IMR-90 (cell line): ENCODE results near the gene ZNF853. TPM values are rescaled to one million over a fixed set of nuclear protein-coding genes. Genes with fewer than 3 reads are reported as not detected.

Experiments used
- ATAC-seq: fragments of 200-7000 bp; cut with Tn5 transposase; 2 replicates; pipeline ENCODE4 v1.9.1; 2020; ENCODE audit warnings: low read depth, mild to moderate bottlenecking, moderate library complexity
- BruUV-seq: library from RNA; stranded (reverse); fragments of 400-500 nt; replicated peaks from 2 replicates; lab custom pipeline; 2021; lab: Mats Ljungman, UMichigan
- CTCF ChIA-PET: fragments of 300-600 bp; formaldehyde crosslinking; extraction: SDS; loops from one replicate; lab custom pipeline; 2021; ENCODE audit warnings: antibody characterized with exemption; lab: Yijun Ruan, JAX
- POLR2A ChIA-PET: fragments of 300-600 bp; sonication (Branson Sonifier 250); formaldehyde crosslinking; loops from one replicate; lab custom pipeline; 2022; ENCODE audit warnings: antibody characterized with exemption; ENCODE audit not compliant: unreplicated experiment; lab: Charles Lee
- DNase-seq: peaks from one replicate; pipeline ENCODE4 v3.0.0; 2013
- H2AFZ ChIP-seq: replicated peaks from 2 replicates; pipeline ENCODE3; 2013; ENCODE audit warnings: low read length, mild to moderate bottlenecking; ENCODE audit not compliant: poor library complexity
- H2AK5ac ChIP-seq: 2 replicates; pipeline ENCODE4 v1.6.1; 2013; ENCODE audit warnings: low read depth, low read length, inconsistent platforms
- H2AK9ac ChIP-seq: replicated peaks from 2 replicates; pipeline ENCODE3; 2013; ENCODE audit warnings: mild to moderate bottlenecking, low read depth, low read length, moderate library complexity; ENCODE audit not compliant: poor library complexity
- H2BK120ac ChIP-seq: 2 replicates; pipeline ENCODE4 v1.6.1; 2013; ENCODE audit warnings: low read depth, low read length, inconsistent platforms
- H2BK15ac ChIP-seq: 3 replicates; pipeline ENCODE4 v1.6.1; 2013; ENCODE audit warnings: low read depth, low read length, inconsistent platforms
- H2BK20ac ChIP-seq: 2 replicates; pipeline ENCODE4 v1.6.1; 2013; ENCODE audit warnings: low read depth, mild to moderate bottlenecking, inconsistent platforms, low read length, moderate library complexity
- H2BK5ac ChIP-seq: 2 replicates; pipeline ENCODE4 v1.6.1; 2013; ENCODE audit warnings: mild to moderate bottlenecking, low read depth, low read length, inconsistent platforms; ENCODE audit not compliant: poor library complexity, severe bottlenecking
- H3K14ac ChIP-seq: replicated peaks from 2 replicates; pipeline ENCODE4 v1.6.1; 2013; ENCODE audit warnings: low read depth, low read length, inconsistent platforms
- H3K18ac ChIP-seq: 2 replicates; pipeline ENCODE4 v1.6.1; 2013; ENCODE audit warnings: low read depth, low read length, control low read depth
- H3K23ac ChIP-seq: 2 replicates; pipeline ENCODE4 v1.6.1; 2013; ENCODE audit warnings: low read depth, low read length, inconsistent platforms
- H3K27ac ChIP-seq: 2 replicates; pipeline ENCODE4 v1.5.1; 2013; ENCODE audit warnings: mild to moderate bottlenecking, control low read depth, low read length; ENCODE audit not compliant: insufficient read depth
- H3K27me3 ChIP-seq: 2 replicates; pipeline ENCODE4 v1.6.1; 2013; ENCODE audit warnings: low read length; ENCODE audit not compliant: control insufficient read depth, insufficient read depth
- H3K36me3 ChIP-seq: 2 replicates; pipeline ENCODE4 v1.6.1; 2013; ENCODE audit warnings: low read length, mixed read lengths; ENCODE audit not compliant: control insufficient read depth, insufficient read depth
- H3K4ac ChIP-seq: 2 replicates; pipeline ENCODE4 v1.6.1; 2013; ENCODE audit warnings: low read depth, low read length, inconsistent platforms
- H3K4me1 ChIP-seq: 2 replicates; pipeline ENCODE4 v1.6.1; 2013; ENCODE audit warnings: low read length, mixed read lengths; ENCODE audit not compliant: control insufficient read depth, insufficient read depth
- H3K4me2 ChIP-seq: 2 replicates; pipeline ENCODE4 v1.6.1; 2013; ENCODE audit warnings: low read depth, mild to moderate bottlenecking, control low read depth, low read length, moderate library complexity
- H3K4me3 ChIP-seq: 2 replicates; pipeline ENCODE4 v1.5.1; 2013; ENCODE audit warnings: low read depth, mild to moderate bottlenecking, control low read depth, low read length, moderate library complexity; ENCODE audit not compliant: insufficient read depth
- H3K56ac ChIP-seq: 2 replicates; pipeline ENCODE4 v1.6.1; 2013; ENCODE audit warnings: low read length, inconsistent platforms; ENCODE audit not compliant: insufficient read depth; ENCODE audit errors: extremely low read depth
- H3K79me1 ChIP-seq, 2 experiments: 2 replicates each; pipeline ENCODE4 v1.6.1; 2013; ENCODE audit warnings: low read length in 2 of 2, inconsistent platforms in 1 of 2, low read depth in 1 of 2
- H3K9ac ChIP-seq: 2 replicates; pipeline ENCODE4 v1.6.1; 2013; ENCODE audit warnings: low read depth, low read length, control low read depth
- H3K9me1 ChIP-seq: 2 replicates; pipeline ENCODE4 v1.6.1; 2013; ENCODE audit warnings: low read length, inconsistent platforms; ENCODE audit not compliant: insufficient read depth
- H3K9me3 ChIP-seq: 2 replicates; pipeline ENCODE4 v1.6.1; 2013; ENCODE audit warnings: low read length; ENCODE audit not compliant: control insufficient read depth, insufficient read depth
- H4K20me1 ChIP-seq: 2 replicates; pipeline ENCODE4 v1.6.1; 2013; ENCODE audit warnings: low read length, inconsistent platforms; ENCODE audit not compliant: insufficient read depth
- H4K5ac ChIP-seq: 2 replicates; pipeline ENCODE4 v1.6.1; 2013; ENCODE audit warnings: mild to moderate bottlenecking, low read depth, low read length, control low read depth
- H4K8ac ChIP-seq, 2 experiments: 2 replicates each; pipeline ENCODE4 v1.6.1; 2013; ENCODE audit warnings: low read depth in 2 of 2, low read length in 2 of 2, control low read depth in 1 of 2, inconsistent platforms in 1 of 2
- H4K91ac ChIP-seq: 2 replicates; pipeline ENCODE4 v1.6.1; 2013; ENCODE audit warnings: low read depth, low read length, inconsistent platforms; ENCODE audit not compliant: insufficient read depth
- BHLHE40 ChIP-seq: fragments of 150-350 bp; IDR thresholded peaks from 2 replicates; pipeline ENCODE4 v1.6.1; 2016; ENCODE audit warnings: mild to moderate bottlenecking, low read depth, low read length
- CHD1 ChIP-seq: IDR thresholded peaks from 2 replicates; pipeline ENCODE4 v1.6.1; 2012; ENCODE audit warnings: low read depth, low read length, improper control_type of control experiment
- NFE2L2 ChIP-seq: fragments of 150-350 bp; IDR thresholded peaks from 2 replicates; pipeline ENCODE4 v1.6.1; 2016; ENCODE audit warnings: low read depth, mild to moderate bottlenecking, low read length
- WGBS, 2 experiments: methylation state at CpG; one replicate each; pipeline versions ENCODE4 v1.1.5 to v1.1.7; 2013; ENCODE audit warnings: missing lambda C conversion rate in 2 of 2; ENCODE audit not compliant: insufficient read length in 1 of 2; ENCODE audit errors: extremely low coverage in 2 of 2; 5-methylcytosine and 5-hydroxymethylcytosine counted together
- dilution Hi-C: fragments of 300-500 bp; cut with HindIII; formaldehyde crosslinking; loops from one replicate; pipeline ENCODE4 v1.14.3; 2018; ENCODE audit warnings: low sequenced_read_pairs; ENCODE audit not compliant: unreplicated experiment
- in situ Hi-C: fragments of 300-500 bp; cut with MboI; formaldehyde crosslinking; loops from 3 replicates; pipeline ENCODE4 v1.14.3; 2019; ENCODE audit warnings: low sequenced_read_pairs, inconsistent platforms, mixed read lengths
- intact Hi-C: fragments of 100-400 bp; cut with micrococcal nuclease; formaldehyde crosslinking; loops from 2 replicates; pipeline ENCODE4 v1.10.0; 2022
- polyA plus RNA-seq, 3 experiments: library from polyadenylated mRNA; depleted of rRNA; stranded (reverse); fragments of >200 nt; gene quantifications; 2 replicates each; pipeline ENCODE4 v1.2.3, GENCODE V29; 2012; ENCODE audit warnings: low replicate concordance in 1 of 3
- total RNA-seq: library from RNA; depleted of rRNA; stranded (reverse); fragments of >200 nt; gene quantifications from 2 replicates; pipeline ENCODE4 v1.2.3, GENCODE V29; 2012

The ZNF853 gene
- total and polyA plus RNA-seq, 2 of the 4 experiments (the other 2 are of a cell fraction): 3.4 TPM

- Histone ChIP-seq H3K36me3 (peaks cover 80% of the 10 kb centered on the region), H2BK20ac (no peak overlapping the region), H3K4ac (no peak overlapping the region), H2BK15ac (no peak overlapping the region), H2AK5ac (no peak overlapping the region), H4K8ac (no peak overlapping the region), H3K9me3 (peaks cover 40% of the 10 kb centered on the region), H3K9me1 (no peaks in the 10 kb centered on the region), H2AK9ac (no peak overlapping the region), H4K91ac (no peak overlapping the region), H4K5ac (no peak overlapping the region), H4K20me1 (peaks cover 4% of the 10 kb centered on the region; the same call in 1 of the 2 replicates), H3K4me1 (no peaks in the 10 kb centered on the region), H2BK120ac (no peak overlapping the region), H3K4me3 (no peak overlapping the region), H3K27ac (no peak overlapping the region), H3K27me3 (no peaks in the 10 kb centered on the region), H3K9ac (no peak overlapping the region), H2BK5ac (no peak overlapping the region), H3K56ac (no peak overlapping the region), H3K79me1 (peaks cover 0 to 17% of the 10 kb centered on the region in 2 experiments; a peak in 1 of 4 replicates), H3K23ac (no peak overlapping the region), H3K18ac (no peak overlapping the region), H3K4me2 (no peak overlapping the region), H3K14ac (no peak overlapping the region), H2AFZ (no peak overlapping the region)
- ChIA-PET POLR2A (no interaction called here), CTCF (interaction anchor here (0.7 kb wide), 1 partner anchor 51 kb away, joined by 4 read pairs; no protein-coding TSS in a partner anchor)
- DNase-seq (no peak), ATAC-seq (no peak)
- intact Hi-C loops: no loop called here
- TF ChIP-seq NFE2L2: no peak
- TF ChIP-seq BHLHE40: no peak
- no peak for TF ChIP-seq CHD1
- no TSS peak for BruUV-seq
- in situ Hi-C loops: no loop called here
- dilution Hi-C loops: no loop called here
- 93% methylated on average over 3 of the region's 12 CpGs; no CpG with 5 or more reads in 1 of the 2 experiments for WGBS, 2 experiments
These were observed 35.2 kb downstream of the ZNF853 start for GRCh38 chr7:6650521-6651011.
